Astrocyte (in vitro differentiated cells and primary cell): ENCODE results near the gene SLC48A1.

Experiments
- EZH2 ChIP-seq: IDR thresholded peaks from 2 replicates; pipeline ENCODE4 v1.6.1; 2012; ENCODE audit warnings: mild to moderate bottlenecking, low read length, inconsistent platforms; ENCODE audit not compliant: insufficient read depth
- TF ChIP-seq, protein P1 (sequence below): IDR thresholded peaks from 2 replicates; pipeline ENCODE4 v1.5.1; 2011; ENCODE audit warnings: low read depth, mild to moderate bottlenecking, inconsistent platforms, low read length, moderate library complexity; ENCODE audit not compliant: insufficient read depth

DNA sequence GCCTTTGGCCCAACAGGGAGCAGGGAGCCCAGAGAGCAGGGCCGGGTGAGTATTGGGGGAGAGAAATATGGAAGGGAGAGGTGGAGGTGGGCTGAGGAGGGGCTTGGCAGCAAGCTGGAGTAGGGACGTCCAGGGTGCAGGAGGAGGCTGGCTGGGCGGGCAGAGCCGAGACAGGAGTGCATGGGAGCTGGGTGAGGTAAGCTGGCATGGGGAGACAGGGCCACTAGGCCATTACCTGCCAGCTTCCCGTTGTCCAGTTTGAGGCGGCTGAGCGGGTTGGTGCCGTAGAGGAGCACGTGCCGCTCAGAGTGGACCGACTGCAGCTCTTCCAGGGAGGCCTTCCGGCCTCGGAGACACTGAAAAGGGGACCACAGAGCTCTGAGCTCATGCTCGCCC lies 18.3 kb downstream of the SLC48A1 start:
- TF ChIP-seq, protein P1, sequence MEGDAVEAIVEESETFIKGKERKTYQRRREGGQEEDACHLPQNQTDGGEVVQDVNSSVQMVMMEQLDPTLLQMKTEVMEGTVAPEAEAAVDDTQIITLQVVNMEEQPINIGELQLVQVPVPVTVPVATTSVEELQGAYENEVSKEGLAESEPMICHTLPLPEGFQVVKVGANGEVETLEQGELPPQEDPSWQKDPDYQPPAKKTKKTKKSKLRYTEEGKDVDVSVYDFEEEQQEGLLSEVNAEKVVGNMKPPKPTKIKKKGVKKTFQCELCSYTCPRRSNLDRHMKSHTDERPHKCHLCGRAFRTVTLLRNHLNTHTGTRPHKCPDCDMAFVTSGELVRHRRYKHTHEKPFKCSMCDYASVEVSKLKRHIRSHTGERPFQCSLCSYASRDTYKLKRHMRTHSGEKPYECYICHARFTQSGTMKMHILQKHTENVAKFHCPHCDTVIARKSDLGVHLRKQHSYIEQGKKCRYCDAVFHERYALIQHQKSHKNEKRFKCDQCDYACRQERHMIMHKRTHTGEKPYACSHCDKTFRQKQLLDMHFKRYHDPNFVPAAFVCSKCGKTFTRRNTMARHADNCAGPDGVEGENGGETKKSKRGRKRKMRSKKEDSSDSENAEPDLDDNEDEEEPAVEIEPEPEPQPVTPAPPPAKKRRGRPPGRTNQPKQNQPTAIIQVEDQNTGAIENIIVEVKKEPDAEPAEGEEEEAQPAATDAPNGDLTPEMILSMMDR = no peak
- no peak for TF ChIP-seq EZH2
